ENCODE measurements around the gene WEE1. TPM values are rescaled to one million over a fixed set of nuclear protein-coding genes. Genes with fewer than 3 reads are reported as not detected.

WEE1 gene
- total and polyA plus RNA-seq, 10 of the 15 experiments (the other 5 are each of a cell fraction or from before 2014, with no cell fraction given), result 13.8 to 69.5 (median 45.4) TPM

- TF ChIP-seq BRCA1 (IDR thresholded peaks at IDR 0.05; ENCODE audit: low read depth, low read length) (no peak), CREM (IDR thresholded peaks at IDR 0.05; ENCODE audit: low read depth) (peak; percentile 83), ZBTB11 (CRISPR knock-in tag; IDR thresholded peaks at IDR 0.05) (no peak), ATF2 (IDR thresholded peaks at IDR 0.05; ENCODE audit: low read length) (peak; percentile 97), SRF (IDR thresholded peaks at IDR 0.05; ENCODE audit: low read depth in 2 of 2, low read length in 2 of 2) (peak; percentile 68 to 97), HDGF (IDR thresholded peaks at IDR 0.05) (no peak), RB1 (IDR thresholded peaks at IDR 0.05; ENCODE audit: borderline replicate concordance) (no peak), EP300 (IDR thresholded peaks at IDR 0.05; ENCODE audit: borderline replicate concordance in 1 of 2, control insufficient read depth in 1 of 2, low read depth in 2 of 2, low read length in 2 of 2) (peak; percentile 77 to 80; a peak in 3 of 4 replicates), IRF5 (IDR thresholded peaks at IDR 0.05; ENCODE audit: borderline replicate concordance) (no peak), POU2F2 (IDR thresholded peaks at IDR 0.05; ENCODE audit: borderline replicate concordance, low read depth, low read length) (peak; percentile 59; the same call in 1 of the 3 replicates), ZNF384 (IDR thresholded peaks at IDR 0.05; ENCODE audit: borderline replicate concordance, low read depth, low read length) (0 out of 2 replicates have a peak, but pooled peaks have one; percentile 28), LARP7 (IDR thresholded peaks at IDR 0.05) (no peak), POLR2A (IDR thresholded peaks at IDR 0.05; ENCODE audit: low read depth, low read length) (no peak), MXI1 (IDR thresholded peaks at IDR 0.05; ENCODE audit: low read depth, low read length) (peak; percentile 61; the same call in 1 of the 2 replicates), MLLT1 (IDR thresholded peaks at IDR 0.05) (no peak), ETV6 (conservative IDR thresholded peaks at IDR 0.05 in 1 of 2, IDR thresholded peaks at IDR 0.05 in 1 of 2; ENCODE audit: borderline replicate concordance in 1 of 2, low read depth in 1 of 2) (no peak; a peak in 1 of 4 replicates), ZNF622 (IDR thresholded peaks at IDR 0.05) (no peak), MAX (IDR thresholded peaks at IDR 0.05; ENCODE audit: low read depth, low read length) (no peak), KLF5 (IDR thresholded peaks at IDR 0.05; ENCODE audit: partially characterized antibody) (peak; percentile 43)
Measured at GRCh38 chr11:9565822-9566560, 7.5 kb upstream of the WEE1 start (continued).

All from GM12878 (cell line).